GM08714 (cell line): ENCODE results near the gene GNA15.

ENCODE experiments used
- H3K4me3 ChIP-seq: fragments of 200-500 bp; sonication (Bioruptor generic); 2 replicates; pipeline ENCODE4 v1.5.1; 2014; ENCODE audit warnings: mild to moderate bottlenecking, low read length, inconsistent platforms
- ZNF274 ChIP-seq: IDR thresholded peaks from 2 replicates; pipeline ENCODE4 v1.6.1; 2012; ENCODE audit warnings: mild to moderate bottlenecking, low read depth, low read length

GNA15 gene

GRCh38 chr19:3122512-3122870 lies 13.3 kb upstream of the GNA15 start:
- H3K4me3 ChIP-seq: no peak overlapping the region
- no peak for TF ChIP-seq ZNF274

GRCh38 chr19:3123088-3123721 lies 12.6 kb upstream of the GNA15 start:
- no peak for TF ChIP-seq ZNF274

GRCh38 chr19:3123956-3124355 lies 11.9 kb upstream of the GNA15 start:
- no peak for TF ChIP-seq ZNF274
- H3K4me3 ChIP-seq: no peak overlapping the region

More at GRCh38 chr19:3123088-3123721, 12.6 kb upstream of the GNA15 start:
- no peak overlapping the region for H3K4me3 ChIP-seq

- no peak overlapping the region for H3K4me3 ChIP-seq
- TF ChIP-seq ZNF274: no peak
Observed at GRCh38 chr19:3124630-3125029, 11.2 kb upstream of the GNA15 start.

GRCh38 chr19:3125900-3126524 lies 9.8 kb upstream of the GNA15 start:
- no peak for TF ChIP-seq ZNF274
- no peak overlapping the region for H3K4me3 ChIP-seq

- no peak overlapping the region for H3K4me3 ChIP-seq
- TF ChIP-seq ZNF274: no peak
Observed at GRCh38 chr19:3129112-3129511, 6.7 kb upstream of the GNA15 start.

GRCh38 chr19:3131168-3131567 lies 4.7 kb upstream of the GNA15 start:
- TF ChIP-seq ZNF274: no peak
- H3K4me3 ChIP-seq: no peak overlapping the region

GRCh38 chr19:3132971-3133792 lies 2.7 kb upstream of the GNA15 start:
- no peak for TF ChIP-seq ZNF274
- H3K4me3 ChIP-seq: no peak overlapping the region

GRCh38 chr19:3133793-3134116 lies 2.1 kb upstream of the GNA15 start:
- H3K4me3 ChIP-seq: no peak overlapping the region
- no peak for TF ChIP-seq ZNF274

- H3K4me3 ChIP-seq: peak overlapping the region; percentile 67; the same call in 1 of the 2 replicates
- TF ChIP-seq ZNF274: no peak
Observed at GRCh38 chr19:3136684-3137055, 837 bp downstream of the GNA15 start.

GRCh38 chr19:3137119-3137518 lies 1.3 kb downstream of the GNA15 start:
- TF ChIP-seq ZNF274: no peak
- H3K4me3 ChIP-seq: peak overlapping the region; percentile 67; the same call in 1 of the 2 replicates

GRCh38 chr19:3138268-3138667 lies 2.4 kb downstream of the GNA15 start:
- no peak overlapping the region for H3K4me3 ChIP-seq
- TF ChIP-seq ZNF274: no peak

GRCh38 chr19:3140667-3141038 lies 4.8 kb downstream of the GNA15 start:
- no peak for TF ChIP-seq ZNF274
- H3K4me3 ChIP-seq: no peak overlapping the region

- no peak overlapping the region for H3K4me3 ChIP-seq
- no peak for TF ChIP-seq ZNF274
Observed at GRCh38 chr19:3142292-3142670, 6.4 kb downstream of the GNA15 start.

- no peak overlapping the region for H3K4me3 ChIP-seq
Observed at GRCh38 chr19:3142781-3143337, 7.0 kb downstream of the GNA15 start.

More at GRCh38 chr19:3142781-3143337, 7.0 kb downstream of the GNA15 start:
- no peak for TF ChIP-seq ZNF274
